HG02623 (cell line): ENCODE data around the gene GPAT3.
"Not testable (repeated sequence)": the region's sequence is repeated elsewhere in the genome, so short reads cannot be mapped to it uniquely, and the experiment has no call there.

Source experiments
- ATAC-seq: cut with Tn5 transposase; IDR thresholded peaks from one replicate; pipeline ENCODE4 v1.9.1; 2021; ENCODE audit warnings: moderate library complexity; ENCODE audit not compliant: unreplicated experiment

The GPAT3 gene

DNA sequence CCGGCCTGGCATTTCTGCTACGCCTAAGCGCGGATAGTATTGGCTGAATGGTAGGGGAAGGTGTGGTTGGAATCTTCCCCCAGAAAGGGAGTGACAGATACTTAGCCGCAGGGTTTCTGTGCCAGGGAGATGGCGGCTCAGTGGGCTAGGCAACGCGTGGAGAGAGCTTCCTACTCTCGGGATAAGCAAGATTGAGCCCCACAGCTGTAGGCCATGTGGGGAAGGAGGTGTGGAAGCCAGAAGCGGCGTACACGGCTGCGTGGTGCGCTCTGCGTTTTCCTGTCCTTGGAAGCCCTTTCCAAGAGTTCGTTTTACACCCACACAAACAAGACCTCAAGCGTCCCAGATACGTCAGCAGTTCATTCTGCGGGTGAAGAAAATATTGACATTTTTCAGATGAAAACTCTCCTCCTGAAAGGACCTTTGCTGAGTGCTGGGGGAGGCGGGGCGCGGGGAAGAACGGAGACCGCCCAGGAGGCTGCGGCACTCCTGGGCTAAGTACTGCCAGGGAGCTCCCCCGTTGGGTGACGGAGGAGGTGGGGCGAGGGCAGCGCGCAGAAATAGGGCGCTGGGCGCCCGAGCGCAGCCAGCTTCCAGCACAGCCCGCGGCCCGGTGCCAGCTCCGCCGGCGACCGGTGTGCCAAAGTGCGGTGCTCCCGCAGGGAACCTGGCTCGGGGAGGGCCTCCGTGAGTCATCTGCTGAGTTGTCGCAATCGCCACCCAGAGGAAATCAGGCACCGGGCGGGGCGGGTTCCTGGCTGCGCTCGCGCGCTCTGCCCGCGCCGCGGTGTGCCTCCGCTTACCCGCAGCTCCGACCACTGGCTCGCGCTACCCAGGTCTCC is at the start of gene GPAT3:
GPAT3 (plus strand) TSS at position 589 of the 842 bp plus-strand sequence. CDS start 515 bp downstream, outside the sequence.
- peak; percentile 72 for ATAC-seq

DNA sequence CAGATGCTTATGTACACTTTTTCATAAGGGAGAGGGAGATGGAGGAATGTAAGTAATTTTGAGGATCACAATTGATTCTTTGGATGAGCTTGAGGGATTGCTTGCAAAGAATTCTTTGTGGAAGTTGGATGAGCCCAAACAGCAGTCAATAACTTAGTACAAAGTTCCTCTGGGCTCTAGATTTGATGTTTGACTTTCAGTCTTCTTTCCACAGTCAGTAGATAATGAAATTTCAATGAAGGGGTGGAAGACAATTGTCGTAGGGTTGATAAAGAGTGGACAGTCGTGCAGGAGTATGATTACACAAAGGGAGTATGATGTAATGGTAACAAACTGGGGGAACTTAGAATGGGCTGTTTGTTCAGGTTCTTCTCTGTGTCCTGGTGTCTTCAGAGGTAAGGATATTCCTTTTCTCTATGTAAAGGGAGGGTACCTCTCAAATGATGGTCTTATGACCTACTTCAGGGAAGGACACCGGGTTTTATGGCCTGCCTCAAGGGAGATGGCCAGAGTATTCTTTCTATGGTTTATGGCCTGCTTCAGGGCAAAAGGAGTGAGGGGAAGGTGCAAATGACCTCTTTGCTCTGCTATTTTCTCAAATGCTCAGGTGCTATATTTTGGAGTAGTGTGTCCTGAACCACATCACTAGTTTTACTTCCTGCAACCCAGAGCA is 49.3 kb upstream of the GPAT3 start:
- ATAC-seq: no peak

DNA sequence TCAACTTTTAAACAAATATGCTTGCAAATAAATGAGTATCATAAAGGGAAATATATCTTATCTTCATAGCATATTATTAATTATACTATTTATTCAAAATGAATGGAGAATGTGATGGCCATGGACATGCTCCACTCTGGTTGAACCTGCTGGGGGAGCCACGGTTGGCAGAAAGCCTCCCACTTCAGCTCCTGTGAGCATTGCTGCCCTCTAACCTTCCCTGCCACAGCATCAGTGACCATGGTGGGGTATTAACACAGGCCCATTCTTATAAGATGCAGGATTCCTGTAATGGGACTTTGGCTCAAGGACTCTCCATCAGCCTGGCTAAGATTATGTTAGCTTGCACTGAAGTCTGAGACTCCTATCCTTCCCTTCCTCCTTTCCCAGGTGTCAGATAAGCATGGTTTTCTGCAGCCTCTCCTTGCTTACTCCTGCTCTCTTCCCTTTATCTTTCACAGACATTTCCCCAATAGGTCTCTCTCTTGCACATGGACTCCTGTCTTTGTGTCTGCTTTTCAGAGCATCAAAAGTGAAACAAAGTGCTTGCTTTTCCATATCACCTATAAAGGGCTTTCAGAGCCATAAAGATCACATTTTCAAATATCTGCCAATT is 46.1 kb upstream of the GPAT3 start:
- no peak for ATAC-seq

DNA sequence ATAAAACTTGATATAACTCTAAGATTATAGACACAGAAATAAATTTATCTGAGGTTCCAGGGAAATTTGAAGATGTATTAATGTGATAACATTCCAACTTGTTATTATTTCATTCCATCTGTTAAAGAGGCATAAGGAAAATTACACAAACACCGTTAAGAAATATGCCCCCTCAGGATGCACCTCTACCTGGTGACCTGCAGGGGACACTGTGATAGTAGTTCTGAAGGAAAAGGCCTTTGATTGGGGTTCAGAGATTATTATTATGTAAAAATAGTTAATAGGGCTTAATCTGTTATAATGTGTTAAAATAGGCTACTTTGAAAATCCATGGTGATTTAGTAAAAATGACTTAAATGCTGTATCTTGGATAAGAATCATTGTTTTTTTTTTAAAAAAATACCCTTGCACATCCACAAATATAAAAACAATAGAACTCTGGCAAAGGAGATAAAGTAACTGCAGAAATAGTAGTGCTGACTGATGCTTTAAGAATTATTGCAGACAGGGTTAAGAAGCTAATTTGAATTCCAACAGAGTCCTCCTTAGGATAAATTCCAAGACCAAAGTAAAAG is 44.9 kb upstream of the GPAT3 start:
- peak; percentile 83 for ATAC-seq

DNA sequence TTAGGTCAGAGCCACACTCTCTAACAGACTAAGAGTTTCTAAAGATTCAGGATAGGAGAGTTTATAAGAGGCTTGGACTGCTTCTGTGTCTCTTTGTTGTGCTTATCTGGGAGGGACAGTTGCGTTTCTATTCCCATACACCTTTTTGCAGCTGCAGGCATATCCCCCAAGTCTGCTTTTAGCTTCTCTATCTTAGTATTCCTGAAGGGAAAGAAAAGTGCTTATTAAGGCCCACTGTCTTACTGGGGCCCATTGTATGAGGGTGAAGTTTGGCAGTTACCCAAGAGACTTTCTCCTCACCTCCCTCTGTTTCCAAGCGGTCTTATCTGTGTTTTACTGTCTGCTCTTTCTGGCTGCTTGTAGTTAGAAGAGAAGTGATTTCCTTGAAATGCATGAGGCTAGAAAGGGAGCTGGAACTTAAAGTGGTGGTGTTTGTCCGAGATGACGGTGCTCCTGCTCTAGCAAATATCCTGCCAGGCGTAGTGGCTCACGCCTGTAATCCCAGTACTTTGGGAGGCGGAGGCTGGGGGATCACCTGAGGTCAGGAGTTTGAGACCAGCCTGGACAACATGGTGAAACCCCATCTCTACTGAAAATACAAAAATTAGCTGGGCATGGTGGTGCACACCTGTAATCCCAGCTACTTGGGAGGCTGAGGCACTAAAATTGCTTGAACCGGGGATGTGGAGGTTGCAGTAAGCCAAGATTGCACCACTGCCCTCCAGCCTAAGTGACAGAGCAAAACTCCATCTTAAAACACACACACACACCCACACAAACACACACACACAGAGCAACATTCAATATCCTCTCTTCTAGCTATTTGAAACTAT is 39.6 kb upstream of the GPAT3 start:
- ATAC-seq: not testable (repeated sequence)

DNA sequence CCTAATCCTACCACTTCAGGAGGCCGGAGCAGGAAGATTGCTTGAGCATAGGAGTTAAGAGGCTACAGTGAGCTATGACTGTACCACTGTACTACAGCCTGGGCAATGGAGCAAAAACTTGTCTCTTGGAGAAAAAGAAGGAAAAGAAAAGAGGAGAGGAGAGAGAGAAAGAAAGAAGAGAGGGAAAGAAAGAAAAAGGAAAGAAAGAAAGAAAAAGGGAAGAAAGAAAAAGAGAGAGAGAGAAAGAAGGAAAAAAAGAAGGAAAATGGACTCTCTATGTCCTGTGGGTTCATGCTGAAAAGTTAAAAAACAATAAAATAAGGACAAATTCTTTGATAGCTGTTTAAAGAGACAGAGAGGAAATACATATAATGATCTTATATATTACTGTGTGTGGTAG is 37.7 kb upstream of the GPAT3 start:
- ATAC-seq: no peak

DNA sequence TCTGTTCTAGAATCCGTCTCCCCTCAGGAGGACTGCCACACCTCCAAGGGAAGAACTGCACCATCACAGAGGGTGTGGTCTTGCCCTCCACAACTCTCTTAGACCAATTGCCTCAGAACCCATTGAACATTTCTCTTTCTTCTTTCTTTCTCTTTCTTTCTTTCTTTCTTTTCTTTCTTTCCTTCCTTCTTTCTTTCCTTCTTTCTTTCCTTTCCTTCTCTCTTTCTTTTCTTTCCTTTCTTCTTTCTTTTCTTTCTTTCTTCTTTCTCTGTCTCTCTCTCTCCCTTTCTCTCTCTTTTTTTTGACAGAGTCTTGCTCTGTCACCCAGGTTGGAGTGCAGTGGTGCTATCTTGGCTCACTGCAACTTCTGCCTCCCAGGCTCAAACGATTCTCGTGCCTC is 34.2 kb upstream of the GPAT3 start:
- not testable (repeated sequence) for ATAC-seq

DNA sequence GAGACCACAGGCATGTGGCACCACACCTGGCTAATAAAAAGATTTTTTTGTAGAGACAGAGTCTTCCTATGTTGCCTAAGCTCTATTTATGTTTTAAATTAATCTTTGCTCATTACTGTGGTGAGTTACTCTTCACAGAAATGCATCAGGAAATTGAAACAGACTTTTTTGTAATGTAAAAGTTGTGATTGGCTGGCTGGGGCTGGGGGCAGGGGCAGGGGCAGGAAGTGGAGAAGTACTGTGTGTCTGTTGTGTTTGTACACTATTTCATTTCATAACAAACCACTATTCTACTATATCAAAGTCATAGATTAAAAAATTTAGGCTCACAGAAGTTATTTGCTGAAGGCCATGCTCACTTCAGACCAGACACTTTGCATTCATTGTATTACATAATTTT is 31.9 kb upstream of the GPAT3 start:
- ATAC-seq: no peak

DNA sequence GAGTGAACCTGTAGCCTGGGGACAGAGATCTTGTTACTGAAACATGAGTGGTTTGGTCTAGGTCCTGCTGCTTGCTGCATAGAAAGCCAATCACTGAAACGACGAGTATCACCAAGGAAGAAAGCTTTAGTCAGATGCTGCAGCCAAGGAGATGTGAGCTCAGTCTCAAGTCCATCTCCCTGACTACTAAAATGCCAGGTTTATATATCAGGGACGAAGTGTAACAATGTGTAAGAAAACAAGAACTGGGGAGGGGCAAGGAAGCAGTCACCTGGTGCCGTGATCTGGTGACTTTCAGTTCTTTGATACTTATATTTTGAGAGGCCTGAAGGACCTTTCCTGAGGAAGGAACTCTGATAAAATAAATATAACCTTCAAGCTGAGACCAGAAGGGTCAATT is 31.4 kb upstream of the GPAT3 start:
- ATAC-seq: no peak

DNA sequence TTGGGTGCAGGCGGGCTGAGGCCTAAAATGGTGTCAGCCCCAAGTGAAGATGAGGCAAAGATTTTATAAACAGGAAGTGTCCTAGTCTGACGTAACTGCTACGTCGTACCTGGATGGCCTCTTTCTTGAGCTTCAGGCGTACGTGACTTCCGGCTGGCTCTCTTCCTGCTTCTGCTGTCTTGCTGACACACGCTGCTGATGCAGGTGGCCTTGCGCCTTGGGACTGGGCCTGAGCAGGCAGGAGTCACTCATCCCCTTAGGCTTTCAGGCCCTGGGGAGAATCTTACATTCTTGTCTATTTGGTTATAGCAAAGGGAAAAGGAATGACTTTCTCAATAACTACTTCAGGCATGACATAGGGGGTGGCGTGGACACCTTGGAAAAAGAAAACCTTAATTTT is 30.9 kb upstream of the GPAT3 start:
- no peak for ATAC-seq

DNA sequence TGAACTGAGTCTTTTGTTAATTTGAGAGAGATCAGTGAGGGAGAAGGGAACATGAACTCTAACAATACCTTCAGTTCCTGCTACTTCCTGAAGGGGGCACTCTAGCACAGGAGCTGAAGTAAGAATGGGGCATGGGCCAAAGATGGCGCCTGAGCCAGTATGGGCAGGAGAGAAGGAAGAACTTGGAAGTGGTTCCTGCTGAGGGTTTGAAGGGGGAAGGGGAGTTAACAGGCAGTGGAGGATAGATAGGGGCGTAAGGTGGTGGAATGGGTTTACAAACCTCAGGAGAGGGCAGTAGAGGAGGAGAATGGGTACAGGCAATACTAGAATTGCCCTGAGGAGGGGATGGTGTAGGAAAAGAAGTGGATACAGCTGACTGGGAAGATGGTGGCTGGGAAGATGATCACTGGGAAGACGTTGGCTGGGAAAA is 26.7 kb upstream of the GPAT3 start:
- not testable (repeated sequence) for ATAC-seq

DNA sequence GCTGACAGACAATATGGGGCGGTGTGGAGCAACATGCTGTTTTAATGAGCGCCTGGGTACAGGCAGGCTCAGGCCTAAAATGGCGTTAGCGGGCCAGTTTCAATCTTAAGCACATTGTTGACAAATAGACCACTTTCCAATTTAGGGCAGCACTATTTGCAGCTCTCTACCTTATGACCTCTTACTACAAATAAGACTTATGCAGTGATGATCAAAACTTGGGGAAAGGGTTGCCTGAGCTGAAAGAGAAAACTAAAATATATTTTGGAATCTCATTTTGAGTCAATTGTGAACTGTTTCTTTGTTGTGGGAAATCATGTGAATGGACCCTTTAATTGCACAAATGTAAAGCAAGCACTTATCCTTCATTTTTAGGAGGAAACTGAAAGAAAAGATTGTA is 25.5 kb upstream of the GPAT3 start:
- ATAC-seq: no peak

DNA sequence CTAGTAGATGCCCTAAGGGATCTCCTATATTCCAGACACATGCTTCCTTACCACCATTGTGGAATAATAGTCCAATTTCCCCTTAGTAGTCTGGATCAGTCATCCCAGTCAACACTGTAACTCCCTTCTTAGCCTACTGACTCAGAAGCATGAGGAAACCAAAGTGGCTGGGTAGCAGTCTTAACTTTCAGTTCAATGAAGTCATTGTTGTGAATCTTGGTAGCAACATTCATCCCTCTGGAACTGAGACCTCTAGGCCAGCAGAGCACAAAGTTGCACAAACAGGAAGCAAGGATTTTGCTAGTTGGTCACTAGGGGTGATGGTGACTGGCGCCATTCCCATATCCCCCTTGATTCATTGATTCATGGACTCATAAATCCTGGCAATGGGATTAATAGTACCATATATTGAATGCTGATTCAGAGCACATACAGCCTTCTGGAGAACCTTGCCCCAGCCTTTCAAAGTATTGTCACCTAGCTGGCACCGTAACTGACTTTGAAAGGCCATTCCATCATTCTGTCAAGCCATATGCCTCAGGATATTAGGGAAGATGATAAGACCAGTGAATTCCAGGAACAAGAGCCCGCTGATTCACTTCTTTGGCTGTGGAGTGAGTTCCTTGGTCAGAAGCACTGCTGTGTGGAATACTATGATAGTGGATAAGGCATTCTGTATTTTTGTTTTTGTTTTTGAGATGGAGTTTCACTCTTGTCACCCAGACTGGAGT is 19.7 kb upstream of the GPAT3 start:
- no peak for ATAC-seq

DNA sequence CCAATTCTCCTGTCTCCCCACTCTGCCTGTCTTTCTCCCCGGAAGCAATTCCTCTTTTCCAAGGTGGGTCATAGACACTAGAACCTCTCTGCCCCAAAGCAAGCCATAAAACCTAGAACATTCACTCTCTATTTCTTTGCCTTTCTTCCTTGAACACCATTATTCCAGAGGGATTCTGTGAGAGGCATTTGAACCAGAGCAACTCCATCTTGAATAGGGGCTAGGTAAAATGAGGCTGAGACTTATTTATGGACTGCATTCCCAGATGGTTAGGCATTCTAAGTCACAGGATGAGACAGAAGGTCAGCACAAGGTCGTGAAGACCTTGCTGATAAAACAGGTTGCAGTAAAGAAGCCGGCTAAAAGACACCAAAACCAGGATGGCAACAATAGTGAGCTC is 13.7 kb upstream of the GPAT3 start:
- no peak for ATAC-seq

DNA sequence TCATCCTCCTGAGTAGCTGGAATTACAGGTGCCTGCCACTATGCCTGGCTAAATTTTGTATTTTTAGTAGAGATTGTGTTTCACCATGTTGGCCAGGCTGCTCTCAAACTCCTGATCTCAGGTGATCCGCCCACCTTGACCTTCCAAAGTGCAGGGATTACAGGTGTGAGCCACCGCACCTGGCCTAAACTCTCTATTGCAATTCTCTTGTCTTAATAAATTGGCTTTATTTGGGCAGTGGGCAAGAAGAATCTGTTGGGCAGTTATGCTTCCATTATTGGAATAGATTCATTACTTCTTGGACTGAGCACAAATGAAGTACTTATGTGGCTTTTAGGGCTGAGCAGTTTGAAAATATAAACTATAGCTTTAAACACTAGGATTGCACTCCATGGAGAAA is 8.2 kb upstream of the GPAT3 start:
- ATAC-seq: no peak

DNA sequence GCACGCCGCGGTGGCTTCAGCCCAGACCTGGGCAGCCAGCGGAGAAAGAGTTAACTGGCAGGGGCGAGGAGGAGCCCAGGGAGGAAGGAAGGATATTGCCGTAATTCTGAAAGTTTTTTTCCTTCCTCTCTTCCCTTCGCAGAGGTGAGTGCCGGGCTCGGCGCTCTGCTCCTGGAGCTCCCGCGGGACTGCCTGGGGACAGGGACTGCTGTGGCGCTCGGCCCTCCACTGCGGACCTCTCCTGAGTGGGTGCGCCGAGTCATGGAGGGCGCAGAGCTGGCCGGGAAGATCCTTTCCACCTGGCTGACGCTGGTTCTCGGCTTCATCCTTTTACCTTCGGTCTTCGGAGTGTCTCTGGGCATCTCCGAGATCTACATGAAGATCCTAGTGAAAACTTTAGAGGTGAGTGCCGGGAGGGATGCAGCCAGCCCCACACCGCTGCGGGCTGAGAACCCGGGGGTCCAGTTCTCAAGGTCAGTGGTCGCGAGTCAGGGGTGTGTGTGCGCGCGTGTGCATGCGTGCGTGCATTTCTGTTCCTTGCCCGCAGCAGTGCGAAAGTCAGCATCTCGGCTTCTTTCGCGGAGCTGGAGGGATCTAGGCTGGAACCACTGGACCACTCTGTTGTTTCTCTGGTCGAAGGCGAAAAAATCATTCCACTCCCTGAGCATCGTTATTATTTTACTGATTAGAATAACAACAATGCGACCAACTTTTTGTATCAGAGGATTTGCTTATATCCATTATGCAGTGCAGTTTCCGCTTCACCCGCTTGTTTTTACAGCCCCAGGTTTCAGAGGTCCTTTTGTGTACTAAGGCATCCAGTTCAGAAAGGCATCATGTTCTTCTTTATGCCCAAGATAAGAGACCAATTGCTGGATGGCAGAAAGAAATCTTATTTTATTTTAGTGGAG is 709 bp downstream of the GPAT3 start:
- peak; percentile 18 for ATAC-seq

DNA sequence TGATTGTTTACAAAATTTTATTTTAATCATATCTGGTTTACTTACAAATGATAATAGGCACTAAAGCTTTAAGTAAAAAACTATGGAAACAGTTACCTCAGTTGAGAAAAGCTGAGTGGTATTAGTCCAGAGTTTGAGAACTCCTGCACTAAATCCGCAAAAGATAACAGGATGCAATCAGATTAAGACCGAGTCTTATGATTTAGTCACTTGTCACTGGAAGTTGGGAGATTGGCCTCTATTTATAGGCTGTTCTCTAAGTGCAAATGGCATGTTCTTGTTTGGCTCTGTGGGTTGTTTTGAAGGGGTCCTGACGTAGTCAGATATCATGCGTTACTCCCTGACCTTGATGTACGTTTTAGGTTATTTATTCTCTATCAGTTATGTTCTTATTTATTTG is 6.3 kb downstream of the GPAT3 start:
- ATAC-seq: no peak

DNA sequence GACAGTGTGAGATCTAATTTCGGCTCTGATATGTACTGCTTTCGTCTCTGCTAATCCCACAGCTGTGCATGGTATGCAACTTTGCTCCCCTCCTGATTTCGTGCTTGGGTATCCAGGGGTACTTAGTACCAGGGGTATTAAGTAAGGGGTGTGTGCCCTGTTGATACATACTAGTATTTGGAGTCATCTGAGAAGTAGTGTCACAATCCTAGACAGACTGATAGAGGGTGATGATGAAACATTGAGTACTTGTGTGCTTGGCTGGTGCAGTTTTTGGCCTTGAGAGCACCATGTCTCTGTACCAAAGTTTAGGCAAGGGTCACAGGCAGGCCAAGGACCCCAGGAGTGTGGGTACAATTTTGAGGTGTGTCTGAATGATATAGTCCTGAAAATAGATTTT is 10.9 kb downstream of the GPAT3 start:
- no peak for ATAC-seq
